K562 (cell line): Measurements from ENCODE around the gene MCC. TPM values are rescaled to one million over a fixed set of nuclear protein-coding genes. Genes with fewer than 3 reads are reported as not detected.

Source experiments
- ATAC-seq: fragments of 200-7000 bp; cut with Tn5 transposase; 3 replicates; pipeline ENCODE4 v1.9.1; 2020; ENCODE audit warnings: moderate library complexity
- BruUV-seq: library from RNA; stranded (reverse); fragments of 400-500 nt; replicated peaks from 2 replicates; lab custom pipeline; 2021; lab: Mats Ljungman, UMichigan
- CTCF ChIA-PET: fragments of 300-600 bp; formaldehyde crosslinking; extraction: SDS; loops from one replicate; lab custom pipeline; 2021; ENCODE audit warnings: low intra/inter-chr PET ratio; lab: Yijun Ruan, JAX
- POLR2A ChIA-PET: fragments of 300-600, 350-650 bp; sonication (Branson Sonifier 250); formaldehyde crosslinking; extraction: SDS; loops from one replicate; lab custom pipeline; 2021; ENCODE audit warnings: antibody characterized with exemption, inconsistent platforms; lab: Yijun Ruan, JAX
- DNase-seq, 4 experiments: peaks; one replicate each; pipeline versions ENCODE4 v3.0.0 to v3.0.0-alpha.2; 2011 to 2018; ENCODE audit warnings: low spot score in 3 of 4, mixed read lengths in 3 of 4; ENCODE audit errors: extremely low read depth in 1 of 4
- FAIRE-seq: peaks from 2 replicates; lab custom pipeline; 2011; peaks lifted over from hg19 to GRCh38; lab: Jason Lieb, UNC
- H2AFZ ChIP-seq: 2 replicates; pipeline ENCODE4 v1.6.0; 2011; ENCODE audit warnings: low read depth, low read length, control low read depth, inconsistent platforms
- H3K27ac ChIP-seq: fragments of 200-600 bp; 3 replicates; pipeline ENCODE4 v1.8.0; 2011; ENCODE audit warnings: low read depth, mild to moderate bottlenecking, control low read depth, inconsistent platforms, low read length, moderate library complexity, mixed read lengths; ENCODE audit errors: extremely low read depth
- H3K27me3 ChIP-seq, 2 experiments: fragments of 300-600 bp in 1 of 2; 2 replicates in 1 of 2; 3 replicates in 1 of 2; pipeline versions ENCODE4 v1.6.0 to v1.8.0; 2011; ENCODE audit warnings: inconsistent platforms in 2 of 2, low read length in 2 of 2, mild to moderate bottlenecking in 1 of 2, mixed read lengths in 1 of 2, moderate library complexity in 1 of 2; ENCODE audit not compliant: control insufficient read depth in 2 of 2, insufficient read depth in 2 of 2
- H3K36me3 ChIP-seq: fragments of 300-600 bp; 3 replicates; pipeline ENCODE4 v1.8.0; 2011; ENCODE audit warnings: mild to moderate bottlenecking, low read length, inconsistent platforms; ENCODE audit not compliant: control insufficient read depth, insufficient read depth
- H3K4me1 ChIP-seq, 2 experiments: fragments of 200-600 bp in 1 of 2; replicated peaks in 1 of 2; 2 replicates in 1 of 2; 3 replicates in 1 of 2; pipeline versions ENCODE4 v1.5.1 to v1.8.0; 2011; ENCODE audit warnings: inconsistent platforms in 2 of 2, low read length in 2 of 2, mild to moderate bottlenecking in 1 of 2, mixed read lengths in 1 of 2, moderate library complexity in 1 of 2; ENCODE audit not compliant: control insufficient read depth in 2 of 2, insufficient read depth in 2 of 2
- H3K4me2 ChIP-seq: 2 replicates; pipeline ENCODE4 v1.6.1; 2011; ENCODE audit warnings: low read length, control low read depth, inconsistent platforms, mixed read lengths; ENCODE audit not compliant: insufficient read depth
- H3K4me3 ChIP-seq: fragments of 200-600 bp; sonication (generic), shearing (Covaris generic); 2 replicates; pipeline ENCODE4 v1.5.1; 2016; ENCODE audit warnings: control low read depth, inconsistent platforms
- H3K79me2 ChIP-seq: fragments of 200-600 bp; 3 replicates; pipeline ENCODE4 v1.8.0; 2011; ENCODE audit warnings: low read length, inconsistent platforms; ENCODE audit not compliant: control insufficient read depth, insufficient read depth
- H3K9ac ChIP-seq, 2 experiments: 2 replicates each; pipeline versions ENCODE4 v1.6.0 to v1.6.1; 2011; ENCODE audit warnings: low read depth in 2 of 2, low read length in 2 of 2, control low read depth in 1 of 2, inconsistent platforms in 1 of 2, mild to moderate bottlenecking in 1 of 2, mixed read lengths in 1 of 2; ENCODE audit not compliant: insufficient read depth in 1 of 2
- H3K9me1 ChIP-seq: one replicate; pipeline ENCODE4 v1.6.0; 2011; ENCODE audit warnings: inconsistent platforms, mild to moderate bottlenecking, low read length, moderate library complexity; ENCODE audit not compliant: control insufficient read depth, insufficient read depth
- H3K9me3 ChIP-seq: replicated peaks from 2 replicates; pipeline ENCODE4 v1.5.1; 2011; ENCODE audit warnings: low read depth, low read length, inconsistent platforms; ENCODE audit not compliant: control insufficient read depth, insufficient read depth
- H4K20me1 ChIP-seq: replicated peaks from 2 replicates; pipeline ENCODE4 v1.6.1; 2011; ENCODE audit warnings: low read length, inconsistent platforms, mixed read lengths; ENCODE audit not compliant: control insufficient read depth, insufficient read depth
- NCOR1 ChIP-seq: fragments of 450-650 bp; IDR thresholded peaks from 2 replicates; pipeline ENCODE4 v1.6.1; 2016; ENCODE audit warnings: mild to moderate bottlenecking, moderate library complexity
- TGIF2 ChIP-seq: sonication (generic); formaldehyde crosslinking; IDR thresholded peaks from 2 replicates; pipeline ENCODE4 v1.8.1; 2022; ENCODE audit warnings: mild to moderate bottlenecking, missing genetic modification reagents, moderate library complexity
- ZNF316 ChIP-seq: fragments of 450-650 bp; IDR thresholded peaks from 2 replicates; pipeline ENCODE4 v1.6.1; 2016
- ZSCAN32 ChIP-seq: fragments of 450-650 bp; formaldehyde crosslinking; IDR thresholded peaks from 2 replicates; pipeline ENCODE4 v1.4.0; 2020; ENCODE audit warnings: mild to moderate bottlenecking, moderate library complexity
- WGBS: fragments of 100-300 bp; shearing (Covaris generic); methylation state at CpG from one replicate; pipeline ENCODE4 v1.1.6; 2016; ENCODE audit warnings: low coverage, mixed read lengths; ENCODE audit not compliant: insufficient coverage; ENCODE audit errors: missing lambda C conversion rate; 5-methylcytosine and 5-hydroxymethylcytosine counted together
- in situ Hi-C: fragments of 300-500 bp; cut with MboI; formaldehyde crosslinking; loops from 4 replicates; pipeline ENCODE4 v1.15.0; 2018; ENCODE audit warnings: inconsistent platforms, mixed read lengths
- intact Hi-C: fragments of 100-400 bp; cut with micrococcal nuclease; formaldehyde crosslinking; loops from 2 replicates; pipeline ENCODE4 v1.14.2; 2022
- polyA plus RNA-seq, 8 experiments: library from polyadenylated mRNA; depleted of rRNA in 4 of 8; stranded (reverse) in 5 of 8; unstranded in 3 of 8; fragments of >200 nt; fragmentation: Nextera tagmentation in 2 of 8; fragmentation: Illumina TruSeq in 1 of 8; extraction: Ambion mirVana in 2 of 8; extraction: Trizol in 1 of 8; gene quantifications; 2 replicates each; pipeline versions ENCODE4 v1.2.1 to v1.2.3, GENCODE V29; 2011 to 2014; ENCODE audit warnings: inconsistent platforms in 1 of 8, missing spikeins in 1 of 8
- total RNA-seq, 7 experiments: library from RNA; depleted of rRNA in 6 of 7; stranded (reverse); fragments of >200 nt in 6 of 7; fragmentation: Illumina TruSeq in 2 of 7; extraction: Trizol in 2 of 7; gene quantifications; 2 replicates each; pipeline versions ENCODE4 v1.2.1 to v1.2.3, GENCODE V29; 2011 to 2021; ENCODE audit warnings: low replicate concordance in 1 of 7
- TF ChIP-seq, protein P1 (sequence below): sonication (generic); formaldehyde crosslinking; IDR thresholded peaks from 2 replicates; pipeline ENCODE4 v1.8.0; 2022; ENCODE audit warnings: missing genetic modification reagents, mild to moderate bottlenecking, borderline replicate concordance
- TF ChIP-seq, protein P2 (sequence below): fragments of 250-450 bp; sonication (Bioruptor Pico); IDR thresholded peaks from 2 replicates; pipeline ENCODE4 v1.4.0; 2020

The MCC gene
- total and polyA plus RNA-seq, 9 of the 15 experiments (the other 6 are each of a cell fraction or from before 2014, with no cell fraction given): 0.04 to 0.24 (median 0.06) TPM; not detected in 1

DNA sequence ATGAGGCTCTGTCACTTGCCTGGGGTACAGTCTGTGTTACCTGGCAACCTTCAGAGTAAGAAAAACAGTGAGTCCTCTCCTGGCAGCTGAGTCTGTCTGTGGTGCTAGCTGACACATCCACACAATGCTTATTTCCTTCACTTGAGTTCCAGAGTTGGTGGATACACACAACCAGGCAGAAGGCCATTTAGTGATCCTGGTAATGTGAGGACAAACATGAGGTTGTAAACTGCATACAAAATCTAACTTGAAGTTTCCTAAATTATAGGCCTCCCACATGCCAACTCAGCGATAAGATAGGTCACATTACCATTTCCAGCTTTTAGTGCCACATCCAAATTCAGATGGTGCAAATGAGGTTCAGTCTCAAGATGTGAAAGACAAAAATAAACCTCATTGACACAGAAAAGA is 386.1 kb downstream of the MCC start:
- Histone ChIP-seq H3K9ac (no peak overlapping the region), H3K4me3 (no peak overlapping the region), H3K27ac (no peak overlapping the region), H3K79me2 (no peaks in the 10 kb centered on the region), H3K9me1 (no peaks in the 10 kb centered on the region), H3K4me1 (no peaks in the 10 kb centered on the region), H3K27me3 (peaks cover 3 to 7% of the 10 kb centered on the region in 2 experiments; a peak in 3 of 5 replicates), H3K4me2 (no peak overlapping the region), H3K36me3 (no peaks in the 10 kb centered on the region), H3K9me3 (no peaks in the 10 kb centered on the region), H2AFZ (no peak overlapping the region), H4K20me1 (no peaks in the 10 kb centered on the region)
- WGBS: 17% methylated on average over 1 of the region's 1 CpG
- POLR2A ChIA-PET: interaction anchor here (0.8 kb wide), 1 partner anchor 40 kb away, joined by 3 read pairs; no protein-coding TSS in a partner anchor
- CTCF ChIA-PET: no interaction called here
- BruUV-seq: no TSS peak
- DNase-seq: no peak
- in situ Hi-C loops (no loop called here), intact Hi-C loops (no loop called here)
- FAIRE-seq: no peak
- no peak for ATAC-seq
- peak; percentile 13; the same call in 1 of the 2 replicates for TF ChIP-seq ZNF316
- TF ChIP-seq, protein P1, sequence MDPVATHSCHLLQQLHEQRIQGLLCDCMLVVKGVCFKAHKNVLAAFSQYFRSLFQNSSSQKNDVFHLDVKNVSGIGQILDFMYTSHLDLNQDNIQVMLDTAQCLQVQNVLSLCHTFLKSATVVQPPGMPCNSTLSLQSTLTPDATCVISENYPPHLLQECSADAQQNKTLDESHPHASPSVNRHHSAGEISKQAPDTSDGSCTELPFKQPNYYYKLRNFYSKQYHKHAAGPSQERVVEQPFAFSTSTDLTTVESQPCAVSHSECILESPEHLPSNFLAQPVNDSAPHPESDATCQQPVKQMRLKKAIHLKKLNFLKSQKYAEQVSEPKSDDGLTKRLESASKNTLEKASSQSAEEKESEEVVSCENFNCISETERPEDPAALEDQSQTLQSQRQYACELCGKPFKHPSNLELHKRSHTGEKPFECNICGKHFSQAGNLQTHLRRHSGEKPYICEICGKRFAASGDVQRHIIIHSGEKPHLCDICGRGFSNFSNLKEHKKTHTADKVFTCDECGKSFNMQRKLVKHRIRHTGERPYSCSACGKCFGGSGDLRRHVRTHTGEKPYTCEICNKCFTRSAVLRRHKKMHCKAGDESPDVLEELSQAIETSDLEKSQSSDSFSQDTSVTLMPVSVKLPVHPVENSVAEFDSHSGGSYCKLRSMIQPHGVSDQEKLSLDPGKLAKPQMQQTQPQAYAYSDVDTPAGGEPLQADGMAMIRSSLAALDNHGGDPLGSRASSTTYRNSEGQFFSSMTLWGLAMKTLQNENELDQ (CRISPR knock-in tag): no peak

DNA sequence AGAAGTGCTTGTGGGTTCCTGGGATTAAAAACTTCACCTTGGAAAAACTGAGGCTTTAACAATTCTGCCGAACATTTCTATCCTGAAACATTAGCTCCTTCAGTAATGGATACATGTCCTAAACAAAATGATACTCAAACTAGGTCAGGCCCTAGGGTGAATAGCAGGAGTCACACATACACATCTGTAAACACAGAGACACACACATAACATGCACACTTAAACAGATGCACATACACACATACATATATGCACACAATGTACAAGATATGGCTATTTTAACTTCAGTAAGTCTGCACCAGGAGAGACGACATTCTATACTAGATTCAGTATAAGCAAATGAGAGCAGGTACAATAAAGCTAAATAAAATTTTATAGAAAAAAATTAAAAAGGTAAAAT is 387.3 kb downstream of the MCC start:
- H3K27me3 ChIP-seq: peaks cover 3 to 7% of the 10 kb centered on the region in 2 experiments; a peak in 3 of 5 replicates
- ATAC-seq (no peak), FAIRE-seq (no peak), DNase-seq (no peak)
- intact Hi-C loops: no loop called here
- no peak overlapping the region for H3K4me2 ChIP-seq
- no peaks in the 10 kb centered on the region for H3K36me3 ChIP-seq
- no peaks in the 10 kb centered on the region for H3K9me1 ChIP-seq
- no peak overlapping the region for H3K27ac ChIP-seq
- WGBS: 42% methylated on average over 2 of the region's 2 CpGs
- CTCF ChIA-PET: no interaction called here
- no TSS peak for BruUV-seq
- no peak overlapping the region for H3K9ac ChIP-seq
- H3K4me1 ChIP-seq: no peaks in the 10 kb centered on the region
- no peaks in the 10 kb centered on the region for H4K20me1 ChIP-seq
- POLR2A ChIA-PET: no interaction called here
- no peaks in the 10 kb centered on the region for H3K9me3 ChIP-seq
- H3K79me2 ChIP-seq: no peaks in the 10 kb centered on the region
- no peak overlapping the region for H2AFZ ChIP-seq
- H3K4me3 ChIP-seq: no peak overlapping the region
- in situ Hi-C loops: no loop called here
- TF ChIP-seq TGIF2 (CRISPR knock-in tag) (no peak), NCOR1 (no peak), ZSCAN32 (no peak)
- TF ChIP-seq, protein P2, sequence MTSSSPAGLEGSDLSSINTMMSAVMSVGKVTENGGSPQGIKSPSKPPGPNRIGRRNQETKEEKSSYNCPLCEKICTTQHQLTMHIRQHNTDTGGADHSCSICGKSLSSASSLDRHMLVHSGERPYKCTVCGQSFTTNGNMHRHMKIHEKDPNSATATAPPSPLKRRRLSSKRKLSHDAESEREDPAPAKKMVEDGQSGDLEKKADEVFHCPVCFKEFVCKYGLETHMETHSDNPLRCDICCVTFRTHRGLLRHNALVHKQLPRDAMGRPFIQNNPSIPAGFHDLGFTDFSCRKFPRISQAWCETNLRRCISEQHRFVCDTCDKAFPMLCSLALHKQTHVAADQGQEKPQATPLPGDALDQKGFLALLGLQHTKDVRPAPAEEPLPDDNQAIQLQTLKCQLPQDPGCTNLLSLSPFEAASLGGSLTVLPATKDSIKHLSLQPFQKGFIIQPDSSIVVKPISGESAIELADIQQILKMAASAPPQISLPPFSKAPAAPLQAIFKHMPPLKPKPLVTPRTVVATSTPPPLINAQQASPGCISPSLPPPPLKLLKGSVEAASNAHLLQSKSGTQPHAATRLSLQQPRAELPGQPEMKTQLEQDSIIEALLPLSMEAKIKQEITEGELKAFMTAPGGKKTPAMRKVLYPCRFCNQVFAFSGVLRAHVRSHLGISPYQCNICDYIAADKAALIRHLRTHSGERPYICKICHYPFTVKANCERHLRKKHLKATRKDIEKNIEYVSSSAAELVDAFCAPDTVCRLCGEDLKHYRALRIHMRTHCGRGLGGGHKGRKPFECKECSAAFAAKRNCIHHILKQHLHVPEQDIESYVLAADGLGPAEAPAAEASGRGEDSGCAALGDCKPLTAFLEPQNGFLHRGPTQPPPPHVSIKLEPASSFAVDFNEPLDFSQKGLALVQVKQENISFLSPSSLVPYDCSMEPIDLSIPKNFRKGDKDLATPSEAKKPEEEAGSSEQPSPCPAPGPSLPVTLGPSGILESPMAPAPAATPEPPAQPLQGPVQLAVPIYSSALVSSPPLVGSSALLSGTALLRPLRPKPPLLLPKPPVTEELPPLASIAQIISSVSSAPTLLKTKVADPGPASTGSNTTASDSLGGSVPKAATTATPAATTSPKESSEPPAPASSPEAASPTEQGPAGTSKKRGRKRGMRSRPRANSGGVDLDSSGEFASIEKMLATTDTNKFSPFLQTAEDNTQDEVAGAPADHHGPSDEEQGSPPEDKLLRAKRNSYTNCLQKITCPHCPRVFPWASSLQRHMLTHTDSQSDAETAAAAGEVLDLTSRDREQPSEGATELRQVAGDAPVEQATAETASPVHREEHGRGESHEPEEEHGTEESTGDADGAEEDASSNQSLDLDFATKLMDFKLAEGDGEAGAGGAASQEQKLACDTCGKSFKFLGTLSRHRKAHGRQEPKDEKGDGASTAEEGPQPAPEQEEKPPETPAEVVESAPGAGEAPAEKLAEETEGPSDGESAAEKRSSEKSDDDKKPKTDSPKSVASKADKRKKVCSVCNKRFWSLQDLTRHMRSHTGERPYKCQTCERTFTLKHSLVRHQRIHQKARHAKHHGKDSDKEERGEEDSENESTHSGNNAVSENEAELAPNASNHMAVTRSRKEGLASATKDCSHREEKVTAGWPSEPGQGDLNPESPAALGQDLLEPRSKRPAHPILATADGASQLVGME (CRISPR knock-in tag): no peak
